Measurements from ENCODE around the gene PRRX2. TPM values are rescaled to one million over a fixed set of nuclear protein-coding genes. Genes with fewer than 3 reads are reported as not detected.

The PRRX2 gene
- total and polyA plus RNA-seq, 4 donors, result 0.03 to 0.08 TPM; not detected in 2

DNA sequence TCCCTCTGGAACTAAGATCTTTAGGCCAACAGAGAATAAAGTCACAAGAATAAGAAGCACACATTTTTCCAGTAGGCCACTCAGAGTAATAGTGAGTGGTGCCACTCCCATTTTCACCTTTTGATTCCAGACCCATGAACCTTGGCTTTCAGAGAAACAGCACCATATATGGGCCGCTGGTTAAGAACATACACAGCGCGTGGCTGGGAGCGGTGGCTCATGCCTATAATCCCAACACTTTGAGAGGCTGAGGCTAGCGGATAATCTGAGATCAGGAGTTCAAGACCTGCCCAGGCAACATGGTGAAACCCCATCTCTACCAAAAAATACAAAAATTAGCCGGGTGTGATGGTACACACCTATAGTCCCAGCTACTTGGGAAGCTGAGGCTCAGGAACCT is 103.0 kb downstream of the PRRX2 start:
- TF ChIP-seq YY1 (IDR thresholded peaks at IDR 0.05), result no peak
- TF ChIP-seq RAD21 (IDR thresholded peaks at IDR 0.05), result no peak
- TF ChIP-seq, protein P1, sequence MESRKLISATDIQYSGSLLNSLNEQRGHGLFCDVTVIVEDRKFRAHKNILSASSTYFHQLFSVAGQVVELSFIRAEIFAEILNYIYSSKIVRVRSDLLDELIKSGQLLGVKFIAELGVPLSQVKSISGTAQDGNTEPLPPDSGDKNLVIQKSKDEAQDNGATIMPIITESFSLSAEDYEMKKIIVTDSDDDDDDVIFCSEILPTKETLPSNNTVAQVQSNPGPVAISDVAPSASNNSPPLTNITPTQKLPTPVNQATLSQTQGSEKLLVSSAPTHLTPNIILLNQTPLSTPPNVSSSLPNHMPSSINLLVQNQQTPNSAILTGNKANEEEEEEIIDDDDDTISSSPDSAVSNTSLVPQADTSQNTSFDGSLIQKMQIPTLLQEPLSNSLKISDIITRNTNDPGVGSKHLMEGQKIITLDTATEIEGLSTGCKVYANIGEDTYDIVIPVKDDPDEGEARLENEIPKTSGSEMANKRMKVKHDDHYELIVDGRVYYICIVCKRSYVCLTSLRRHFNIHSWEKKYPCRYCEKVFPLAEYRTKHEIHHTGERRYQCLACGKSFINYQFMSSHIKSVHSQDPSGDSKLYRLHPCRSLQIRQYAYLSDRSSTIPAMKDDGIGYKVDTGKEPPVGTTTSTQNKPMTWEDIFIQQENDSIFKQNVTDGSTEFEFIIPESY (IDR thresholded peaks at IDR 0.05), result no peak
- Histone ChIP-seq H3K4me3 (ENCODE audit: low read depth in 1 of 3, low read length in 3 of 3) (no peak overlapping the region), H3K9me3 (ENCODE audit: control insufficient read depth in 4 of 4, low read length in 3 of 4) (no peaks in the 10 kb centered on the region), H3K36me3 (ENCODE audit: control insufficient read depth in 4 of 4, insufficient read depth in 3 of 4, low read depth in 1 of 4, low read length in 3 of 4) (no peaks in the 10 kb centered on the region), H3K27me3 (ENCODE audit: control insufficient read depth in 4 of 4, insufficient read depth in 4 of 4, low read length in 3 of 4) (no peaks in the 10 kb centered on the region), H3K4me1 (ENCODE audit: control insufficient read depth in 4 of 4, insufficient read depth in 4 of 4, low read length in 3 of 4) (no peaks in the 10 kb centered on the region), H3K9ac (ENCODE audit: low read depth in 1 of 2, low read length in 2 of 2) (no peak overlapping the region), H3K27ac (ENCODE audit: low read depth in 1 of 2, low read length in 2 of 2) (no peak overlapping the region)
- WGBS, result 97% methylated on average over 6 of the region's 6 CpGs
- no peak for DNase-seq (ENCODE audit: low spot score)

DNA sequence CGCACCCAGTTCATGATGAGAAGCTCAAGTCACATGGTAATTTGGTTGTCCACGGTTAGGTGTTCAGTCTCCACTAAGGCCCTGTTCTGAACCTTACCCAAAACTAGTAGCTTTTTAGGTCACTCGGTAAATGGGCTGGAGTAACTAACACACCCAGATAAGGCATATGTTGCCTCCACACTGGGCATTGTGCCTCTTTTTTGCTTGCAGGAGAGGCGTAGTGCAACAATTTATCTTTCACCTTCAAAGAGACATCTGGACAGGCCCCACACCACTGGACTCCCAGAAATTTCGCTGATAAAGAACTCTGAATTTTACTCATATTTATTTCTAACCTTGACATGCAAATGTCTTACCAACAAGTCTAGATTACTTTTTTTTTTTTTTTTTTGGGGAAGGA is 104.2 kb downstream of the PRRX2 start:
- WGBS, result 85% methylated on average over 5 of the region's 5 CpGs
- no peak for DNase-seq (ENCODE audit: low spot score)
- Histone ChIP-seq H3K9ac (ENCODE audit: low read depth in 1 of 2, low read length in 2 of 2) (no peak overlapping the region), H3K27me3 (ENCODE audit: control insufficient read depth in 4 of 4, insufficient read depth in 4 of 4, low read length in 3 of 4) (no peaks in the 10 kb centered on the region), H3K9me3 (ENCODE audit: control insufficient read depth in 4 of 4, low read length in 3 of 4) (no peaks in the 10 kb centered on the region), H3K4me1 (ENCODE audit: control insufficient read depth in 4 of 4, insufficient read depth in 4 of 4, low read length in 3 of 4) (no peaks in the 10 kb centered on the region), H3K27ac (ENCODE audit: low read depth in 1 of 2, low read length in 2 of 2) (no peak overlapping the region), H3K36me3 (ENCODE audit: control insufficient read depth in 4 of 4, insufficient read depth in 3 of 4, low read depth in 1 of 4, low read length in 3 of 4) (no peaks in the 10 kb centered on the region), H3K4me3 (ENCODE audit: low read depth in 1 of 3, low read length in 3 of 3) (no peak overlapping the region)
- TF ChIP-seq YY1 (IDR thresholded peaks at IDR 0.05) (no peak), SP1 (IDR thresholded peaks at IDR 0.05) (no peak), RXRA (IDR thresholded peaks at IDR 0.05) (no peak), GABPA (IDR thresholded peaks at IDR 0.05 in 1 of 2, conservative IDR thresholded peaks at IDR 0.05 in 1 of 2) (no peak), HNF4G (IDR thresholded peaks at IDR 0.05) (no peak), FOXA2 (IDR thresholded peaks at IDR 0.05) (no peak), TAF1 (conservative IDR thresholded peaks at IDR 0.05) (no peak), EGR1 (IDR thresholded peaks at IDR 0.05; ENCODE audit: low read depth in 2 of 2) (no peak), RAD21 (IDR thresholded peaks at IDR 0.05) (no peak), JUND (IDR thresholded peaks at IDR 0.05) (no peak)
- TF ChIP-seq, protein P2, sequence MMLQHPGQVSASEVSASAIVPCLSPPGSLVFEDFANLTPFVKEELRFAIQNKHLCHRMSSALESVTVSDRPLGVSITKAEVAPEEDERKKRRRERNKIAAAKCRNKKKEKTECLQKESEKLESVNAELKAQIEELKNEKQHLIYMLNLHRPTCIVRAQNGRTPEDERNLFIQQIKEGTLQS (IDR thresholded peaks at IDR 0.05), result no peak
- TF ChIP-seq, protein P3, sequence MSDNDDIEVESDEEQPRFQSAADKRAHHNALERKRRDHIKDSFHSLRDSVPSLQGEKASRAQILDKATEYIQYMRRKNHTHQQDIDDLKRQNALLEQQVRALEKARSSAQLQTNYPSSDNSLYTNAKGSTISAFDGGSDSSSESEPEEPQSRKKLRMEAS (IDR thresholded peaks at IDR 0.05), result no peak
- TF ChIP-seq, protein P4, sequence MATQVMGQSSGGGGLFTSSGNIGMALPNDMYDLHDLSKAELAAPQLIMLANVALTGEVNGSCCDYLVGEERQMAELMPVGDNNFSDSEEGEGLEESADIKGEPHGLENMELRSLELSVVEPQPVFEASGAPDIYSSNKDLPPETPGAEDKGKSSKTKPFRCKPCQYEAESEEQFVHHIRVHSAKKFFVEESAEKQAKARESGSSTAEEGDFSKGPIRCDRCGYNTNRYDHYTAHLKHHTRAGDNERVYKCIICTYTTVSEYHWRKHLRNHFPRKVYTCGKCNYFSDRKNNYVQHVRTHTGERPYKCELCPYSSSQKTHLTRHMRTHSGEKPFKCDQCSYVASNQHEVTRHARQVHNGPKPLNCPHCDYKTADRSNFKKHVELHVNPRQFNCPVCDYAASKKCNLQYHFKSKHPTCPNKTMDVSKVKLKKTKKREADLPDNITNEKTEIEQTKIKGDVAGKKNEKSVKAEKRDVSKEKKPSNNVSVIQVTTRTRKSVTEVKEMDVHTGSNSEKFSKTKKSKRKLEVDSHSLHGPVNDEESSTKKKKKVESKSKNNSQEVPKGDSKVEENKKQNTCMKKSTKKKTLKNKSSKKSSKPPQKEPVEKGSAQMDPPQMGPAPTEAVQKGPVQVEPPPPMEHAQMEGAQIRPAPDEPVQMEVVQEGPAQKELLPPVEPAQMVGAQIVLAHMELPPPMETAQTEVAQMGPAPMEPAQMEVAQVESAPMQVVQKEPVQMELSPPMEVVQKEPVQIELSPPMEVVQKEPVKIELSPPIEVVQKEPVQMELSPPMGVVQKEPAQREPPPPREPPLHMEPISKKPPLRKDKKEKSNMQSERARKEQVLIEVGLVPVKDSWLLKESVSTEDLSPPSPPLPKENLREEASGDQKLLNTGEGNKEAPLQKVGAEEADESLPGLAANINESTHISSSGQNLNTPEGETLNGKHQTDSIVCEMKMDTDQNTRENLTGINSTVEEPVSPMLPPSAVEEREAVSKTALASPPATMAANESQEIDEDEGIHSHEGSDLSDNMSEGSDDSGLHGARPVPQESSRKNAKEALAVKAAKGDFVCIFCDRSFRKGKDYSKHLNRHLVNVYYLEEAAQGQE (IDR thresholded peaks at IDR 0.05), result no peak
- TF ChIP-seq, protein P5, sequence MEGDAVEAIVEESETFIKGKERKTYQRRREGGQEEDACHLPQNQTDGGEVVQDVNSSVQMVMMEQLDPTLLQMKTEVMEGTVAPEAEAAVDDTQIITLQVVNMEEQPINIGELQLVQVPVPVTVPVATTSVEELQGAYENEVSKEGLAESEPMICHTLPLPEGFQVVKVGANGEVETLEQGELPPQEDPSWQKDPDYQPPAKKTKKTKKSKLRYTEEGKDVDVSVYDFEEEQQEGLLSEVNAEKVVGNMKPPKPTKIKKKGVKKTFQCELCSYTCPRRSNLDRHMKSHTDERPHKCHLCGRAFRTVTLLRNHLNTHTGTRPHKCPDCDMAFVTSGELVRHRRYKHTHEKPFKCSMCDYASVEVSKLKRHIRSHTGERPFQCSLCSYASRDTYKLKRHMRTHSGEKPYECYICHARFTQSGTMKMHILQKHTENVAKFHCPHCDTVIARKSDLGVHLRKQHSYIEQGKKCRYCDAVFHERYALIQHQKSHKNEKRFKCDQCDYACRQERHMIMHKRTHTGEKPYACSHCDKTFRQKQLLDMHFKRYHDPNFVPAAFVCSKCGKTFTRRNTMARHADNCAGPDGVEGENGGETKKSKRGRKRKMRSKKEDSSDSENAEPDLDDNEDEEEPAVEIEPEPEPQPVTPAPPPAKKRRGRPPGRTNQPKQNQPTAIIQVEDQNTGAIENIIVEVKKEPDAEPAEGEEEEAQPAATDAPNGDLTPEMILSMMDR (IDR thresholded peaks at IDR 0.05; ENCODE audit: low read depth, low read length, missing input control), result no peak

Data from liver (tissue), 9 donors.